Measurements from ENCODE around the gene TTLL5. TPM values are rescaled to one million over a fixed set of nuclear protein-coding genes. Genes with fewer than 3 reads are reported as not detected.

Gene TTLL5
- total and polyA plus RNA-seq, 2 of the 13 experiments (the other 11 are each of a cell fraction or from before 2014, with no cell fraction given), result 11.8 to 18.8 TPM

DNA sequence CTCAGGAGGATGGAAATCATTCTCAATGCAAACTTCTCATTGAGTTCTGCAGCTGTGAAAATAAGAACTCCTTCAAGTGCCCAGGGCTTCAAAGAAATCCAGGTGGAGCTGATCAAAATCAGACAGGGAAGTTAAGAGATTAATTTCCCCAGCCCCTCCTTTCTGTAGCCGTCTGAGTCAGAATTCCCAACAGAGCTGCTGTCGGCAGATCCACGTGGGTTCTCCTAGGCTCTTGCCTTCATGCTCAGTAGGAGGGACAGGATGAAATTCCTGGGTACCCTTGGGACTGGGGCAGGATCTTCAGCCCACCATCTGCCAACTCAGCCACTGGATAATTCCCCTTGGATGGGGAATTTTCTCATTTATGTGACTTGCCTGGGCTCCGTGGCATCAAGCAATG lies 307.4 kb downstream of the TTLL5 start:
- WGBS (ENCODE audit: low lambda C conversion rate), result 87% methylated on average over 3 of the region's 4 CpGs
- Histone ChIP-seq H3K27ac (ENCODE audit: extremely low read length, insufficient read depth, low read length) (no peak overlapping the region), H3K27me3 (ENCODE audit: control insufficient read depth in 1 of 2, insufficient read depth in 2 of 2, low read length in 2 of 2) (no peaks in the 10 kb centered on the region), H3K9ac (ENCODE audit: insufficient read depth, low read depth, low read length) (no peak overlapping the region), H3K4me2 (ENCODE audit: low read depth, low read length) (no peak overlapping the region), H2AFZ (ENCODE audit: low read length) (no peak overlapping the region), H3K9me3 (ENCODE audit: low read length) (no peaks in the 10 kb centered on the region), H3K4me1 (ENCODE audit: insufficient read depth, low read length) (no peaks in the 10 kb centered on the region), H3K36me3 (replicated peaks in 1 of 2; ENCODE audit: control insufficient read depth in 1 of 2, insufficient read depth in 2 of 2, low read length in 2 of 2) (no peaks in the 10 kb centered on the region), H4K20me1 (ENCODE audit: insufficient read depth, low read length) (no peaks in the 10 kb centered on the region), H3K4me3 (replicated peaks in 1 of 3; ENCODE audit: insufficient read depth in 1 of 3, low read depth in 2 of 3, low read length in 3 of 3) (no peak overlapping the region), H3K79me2 (ENCODE audit: insufficient read depth, low read length) (no peaks in the 10 kb centered on the region)
- ChIA-PET POLR2A (no interaction called here), CTCF (ENCODE audit: low intra/inter-chr PET ratio, low total read pairs) (no interaction called here)
- DNase-seq (ENCODE audit: low spot score) (no peak), ATAC-seq (no peak), FAIRE-seq (no peak)
- intact Hi-C loops (cut with micrococcal nuclease; ENCODE audit: unreplicated experiment), result no loop called here
- BruUV-seq (replicated peaks), result no TSS peak
- in situ Hi-C loops (cut with HindIII; ENCODE audit: extremely low pct_ligation_motif_present, low pct_unique_long_range_greater_than_20kb), result no loop called here
- TF ChIP-seq, protein P1, sequence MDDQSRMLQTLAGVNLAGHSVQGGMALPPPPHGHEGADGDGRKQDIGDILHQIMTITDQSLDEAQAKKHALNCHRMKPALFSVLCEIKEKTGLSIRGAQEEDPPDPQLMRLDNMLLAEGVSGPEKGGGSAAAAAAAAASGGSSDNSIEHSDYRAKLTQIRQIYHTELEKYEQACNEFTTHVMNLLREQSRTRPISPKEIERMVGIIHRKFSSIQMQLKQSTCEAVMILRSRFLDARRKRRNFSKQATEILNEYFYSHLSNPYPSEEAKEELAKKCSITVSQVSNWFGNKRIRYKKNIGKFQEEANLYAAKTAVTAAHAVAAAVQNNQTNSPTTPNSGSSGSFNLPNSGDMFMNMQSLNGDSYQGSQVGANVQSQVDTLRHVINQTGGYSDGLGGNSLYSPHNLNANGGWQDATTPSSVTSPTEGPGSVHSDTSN (CRISPR knock-in tag; IDR thresholded peaks at IDR 0.05; ENCODE audit: borderline replicate concordance), result no peak
- TF ChIP-seq ZNF317 (CRISPR knock-in tag; IDR thresholded peaks at IDR 0.05), result no peak
- TF ChIP-seq, protein P2, sequence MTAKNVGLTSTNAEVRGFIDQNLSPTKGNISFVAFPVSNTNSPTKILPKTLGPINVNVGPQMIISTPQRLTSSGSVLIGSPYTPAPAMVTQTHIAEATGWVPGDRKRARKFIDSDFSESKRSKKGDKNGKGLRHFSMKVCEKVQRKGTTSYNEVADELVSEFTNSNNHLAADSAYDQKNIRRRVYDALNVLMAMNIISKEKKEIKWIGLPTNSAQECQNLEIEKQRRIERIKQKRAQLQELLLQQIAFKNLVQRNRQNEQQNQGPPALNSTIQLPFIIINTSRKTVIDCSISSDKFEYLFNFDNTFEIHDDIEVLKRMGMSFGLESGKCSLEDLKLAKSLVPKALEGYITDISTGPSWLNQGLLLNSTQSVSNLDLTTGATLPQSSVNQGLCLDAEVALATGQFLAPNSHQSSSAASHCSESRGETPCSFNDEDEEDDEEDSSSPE (CRISPR knock-in tag; IDR thresholded peaks at IDR 0.05), result no peak
- TF ChIP-seq ZSCAN25 (CRISPR knock-in tag; IDR thresholded peaks at IDR 0.05), result no peak

DNA sequence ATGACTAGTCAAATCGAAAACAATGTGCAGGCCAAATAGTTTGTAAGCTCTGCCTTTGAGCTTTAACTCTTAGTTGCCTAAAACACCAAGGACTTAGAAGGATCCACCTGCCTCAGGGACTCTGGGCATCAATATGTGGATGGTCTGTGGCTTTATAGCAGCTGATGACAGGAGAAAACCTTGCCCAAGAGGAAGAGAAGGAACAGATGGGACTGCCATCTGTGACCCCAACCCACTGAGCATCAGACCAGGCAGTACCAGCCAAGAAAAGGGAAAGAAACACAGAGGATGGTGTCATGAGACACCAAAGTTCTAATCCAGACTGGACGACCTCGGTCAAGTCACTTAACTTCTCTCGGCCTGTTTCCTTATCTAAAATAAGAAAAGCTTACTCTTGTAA lies 308.1 kb downstream of the TTLL5 start:
- no peak overlapping the region for H3K4me2 ChIP-seq (ENCODE audit: low read depth, low read length)
- POLR2A ChIA-PET, result no interaction called here
- no peaks in the 10 kb centered on the region for H3K79me2 ChIP-seq (ENCODE audit: insufficient read depth, low read length)
- no peaks in the 10 kb centered on the region for H3K9me3 ChIP-seq (ENCODE audit: low read length)
- CTCF ChIA-PET (ENCODE audit: low intra/inter-chr PET ratio, low total read pairs), result no interaction called here
- no peak overlapping the region for H3K27ac ChIP-seq (ENCODE audit: extremely low read length, insufficient read depth, low read length)
- no peaks in the 10 kb centered on the region for H3K27me3 ChIP-seq (ENCODE audit: control insufficient read depth in 1 of 2, insufficient read depth in 2 of 2, low read length in 2 of 2)
- TF ChIP-seq TEAD3 (CRISPR knock-in tag; optimal IDR thresholded peaks at IDR 0.05; ENCODE audit: borderline replicate concordance), result no peak
- TF ChIP-seq MBNL3 (CRISPR knock-in tag; conservative IDR thresholded peaks at IDR 0.05), result no peak
- TF ChIP-seq MTF1 (CRISPR knock-in tag; IDR thresholded peaks at IDR 0.05), result no peak
- no peak for TF ChIP-seq GATAD1 (CRISPR knock-in tag; IDR thresholded peaks at IDR 0.05)
- 76% methylated on average over 4 of the region's 4 CpGs for WGBS (ENCODE audit: low lambda C conversion rate)
- intact Hi-C loops (cut with micrococcal nuclease; ENCODE audit: unreplicated experiment) (no loop called here), in situ Hi-C loops (cut with HindIII; ENCODE audit: extremely low pct_ligation_motif_present, low pct_unique_long_range_greater_than_20kb) (no loop called here)
- no peak overlapping the region for H2AFZ ChIP-seq (ENCODE audit: low read length)
- H3K4me3 ChIP-seq (replicated peaks in 1 of 3; ENCODE audit: insufficient read depth in 1 of 3, low read depth in 2 of 3, low read length in 3 of 3), result no peak overlapping the region
- no peak for ATAC-seq
- H3K36me3 ChIP-seq (replicated peaks in 1 of 2; ENCODE audit: control insufficient read depth in 1 of 2, insufficient read depth in 2 of 2, low read length in 2 of 2), result no peaks in the 10 kb centered on the region
- H3K9ac ChIP-seq (ENCODE audit: insufficient read depth, low read depth, low read length), result no peak overlapping the region
- H4K20me1 ChIP-seq (ENCODE audit: insufficient read depth, low read length), result no peaks in the 10 kb centered on the region
- H3K4me1 ChIP-seq (ENCODE audit: insufficient read depth, low read length), result no peaks in the 10 kb centered on the region
- DNase-seq (ENCODE audit: low spot score), result no peak
- no peak for FAIRE-seq
- BruUV-seq (replicated peaks), result no TSS peak
